Psoas muscle (tissue), 8 donors: ENCODE results near the gene GGT6. TPM values are rescaled to one million over a fixed set of nuclear protein-coding genes. Genes with fewer than 3 reads are reported as not detected.
A peak's percentile ranks its signal among the peaks of the same experiment; 100 is the strongest.

Source experiments
- ATAC-seq, 4 donors: fragments of 200-7000 bp; cut with Tn5 transposase; one replicate each; pipeline ENCODE4 v1.9.1; 2020; ENCODE audit warnings: moderate library complexity in 3 of 4, mild to moderate bottlenecking in 2 of 4
- DNase-seq, 2 donors: peaks; one replicate each; pipeline ENCODE4 v3.0.0-alpha.2; 2020
- H3K27ac ChIP-seq: fragments of 200-600 bp; one replicate; pipeline ENCODE4 v1.8.0; 2022
- H3K27me3 ChIP-seq, 3 donors: fragments of 200-600 bp in 1 of 3; one replicate each; pipeline versions ENCODE4 v1.6.1 to v1.8.0; 2013 to 2022; ENCODE audit warnings: low read length in 2 of 3, mild to moderate bottlenecking in 2 of 3, moderate library complexity in 1 of 3; ENCODE audit not compliant: insufficient read depth in 3 of 3
- H3K36me3 ChIP-seq, 2 donors: fragments of 200-600 bp in 1 of 2; one replicate each; pipeline versions ENCODE4 v1.6.1 to v1.8.0; 2013 to 2022; ENCODE audit warnings: low read depth in 1 of 2, mild to moderate bottlenecking in 1 of 2, moderate library complexity in 1 of 2; ENCODE audit not compliant: insufficient read depth in 1 of 2
- H3K4me1 ChIP-seq: fragments of 200-600 bp; one replicate; pipeline ENCODE4 v1.8.0; 2022
- H3K4me3 ChIP-seq: fragments of 200-600 bp; one replicate; pipeline ENCODE4 v1.8.0; 2022; ENCODE audit warnings: mild to moderate bottlenecking
- H3K9me3 ChIP-seq: fragments of 200-600 bp; one replicate; pipeline ENCODE4 v1.8.0; 2022
- WGBS, 3 donors: extraction: QIAGEN DNeasy Blood & Tissue Kit; methylation state at CpG; one replicate each; pipeline versions ENCODE4 v1.1.6 to v1.1.7; 2013; 5-methylcytosine and 5-hydroxymethylcytosine counted together
- intact Hi-C, 2 donors: fragments of 100-400 bp; cut with DNase I; formaldehyde crosslinking; loops; one replicate each; pipeline versions ENCODE4 v1.11.0 to v1.14.2; 2022
- polyA plus RNA-seq, 3 donors: library from polyadenylated mRNA; stranded (reverse); fragments of 200-250 nt; gene quantifications; one replicate each; pipeline ENCODE4 v1.2.3, GENCODE V29; 2013
- total RNA-seq, 4 donors: library from RNA; stranded (reverse); fragmentation: NEBNext Ultra II Directional in 2 of 4; extraction: Animal tissue kit (Norgen Biotek cat#: 25700) in 2 of 4; gene quantifications; one replicate each; pipeline versions ENCODE4 v1.2.1 to v1.2.4, GENCODE V29; 2021 to 2023
- TF ChIP-seq, protein P1 (sequence below): fragments of 200-600 bp; IDR thresholded peaks from one replicate; pipeline ENCODE4 v1.8.0; 2022; ENCODE audit warnings: antibody characterized with exemption
- donor health status: healthy with polysubstance abuse.
- donor health status: DM: no; HTN: no; CAD: no; lungs with moderate emphysema.
- donor health status: Bipolar disorder and iron deficiency.
- donor health status: healthy.
- donor health status: DM: yes; HTN: yes; CAD: no.
- donor health status: DM: no; HTN: no; CAD: no.
- donor health status: DM: no; HTN: no; CAD: no.
- donor health status: DM: yes; HTN: yes; CAD: no.

The GGT6 gene
- total and polyA plus RNA-seq, 7 donors: 0.03 TPM; not detected in 6

DNA sequence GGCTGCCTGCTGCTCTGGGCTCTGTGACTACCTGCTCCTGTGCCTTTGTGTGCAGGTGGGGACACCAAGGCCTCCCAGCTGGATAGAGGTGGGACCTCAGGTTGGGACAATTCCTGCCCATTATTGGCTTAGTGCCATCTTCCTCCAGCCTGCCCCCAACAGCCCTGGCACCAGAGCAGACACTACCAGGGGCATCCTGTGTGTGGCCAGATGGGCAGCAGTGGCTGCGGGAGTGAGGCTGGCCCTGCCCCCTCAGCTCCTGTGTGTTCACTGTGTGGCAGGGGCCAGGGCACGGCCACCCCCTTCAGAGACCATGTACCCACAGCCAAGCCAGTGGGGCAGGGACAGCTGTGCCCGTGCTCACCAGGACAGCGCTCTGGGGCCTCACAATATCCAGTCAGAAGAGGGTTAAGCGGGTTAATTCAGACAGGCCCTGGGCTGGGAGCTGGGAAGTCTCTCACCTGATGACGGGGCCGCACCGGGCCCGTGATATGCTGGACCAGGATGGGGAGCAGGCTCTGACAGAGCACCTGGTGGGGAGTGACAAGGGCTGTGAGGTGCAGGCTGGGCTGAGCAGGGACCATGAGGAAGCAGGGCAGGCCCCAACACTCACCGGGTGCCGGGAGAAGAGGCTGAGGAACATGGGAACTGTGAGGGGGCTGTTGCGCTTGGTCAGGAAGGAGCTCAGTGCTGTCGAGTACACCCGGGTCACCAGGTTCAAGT lies 18.2 kb downstream of the GGT6 start:
- H3K9me3 ChIP-seq: no peaks in the 10 kb centered on the region
- peaks cover 8% of the 10 kb centered on the region for H3K4me1 ChIP-seq
- intact Hi-C loops: loop anchor here (5.0 kb wide), 1 partner anchor 120 kb away; no protein-coding TSS in a partner anchor
- ATAC-seq: no peak
- H3K27ac ChIP-seq: no peak overlapping the region
- DNase-seq: peak in 1 of 2 donors; percentile 7
- TF ChIP-seq, protein P1, sequence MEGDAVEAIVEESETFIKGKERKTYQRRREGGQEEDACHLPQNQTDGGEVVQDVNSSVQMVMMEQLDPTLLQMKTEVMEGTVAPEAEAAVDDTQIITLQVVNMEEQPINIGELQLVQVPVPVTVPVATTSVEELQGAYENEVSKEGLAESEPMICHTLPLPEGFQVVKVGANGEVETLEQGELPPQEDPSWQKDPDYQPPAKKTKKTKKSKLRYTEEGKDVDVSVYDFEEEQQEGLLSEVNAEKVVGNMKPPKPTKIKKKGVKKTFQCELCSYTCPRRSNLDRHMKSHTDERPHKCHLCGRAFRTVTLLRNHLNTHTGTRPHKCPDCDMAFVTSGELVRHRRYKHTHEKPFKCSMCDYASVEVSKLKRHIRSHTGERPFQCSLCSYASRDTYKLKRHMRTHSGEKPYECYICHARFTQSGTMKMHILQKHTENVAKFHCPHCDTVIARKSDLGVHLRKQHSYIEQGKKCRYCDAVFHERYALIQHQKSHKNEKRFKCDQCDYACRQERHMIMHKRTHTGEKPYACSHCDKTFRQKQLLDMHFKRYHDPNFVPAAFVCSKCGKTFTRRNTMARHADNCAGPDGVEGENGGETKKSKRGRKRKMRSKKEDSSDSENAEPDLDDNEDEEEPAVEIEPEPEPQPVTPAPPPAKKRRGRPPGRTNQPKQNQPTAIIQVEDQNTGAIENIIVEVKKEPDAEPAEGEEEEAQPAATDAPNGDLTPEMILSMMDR: no peak
- 87 to 90% (median 89%) methylated on average over 14 of the region's 14 CpGs for WGBS, 3 donors
- peaks cover 3 to 87% of the 10 kb centered on the region in 2 donors for H3K36me3 ChIP-seq
- H3K4me3 ChIP-seq: no peak overlapping the region
- H3K27me3 ChIP-seq: no peaks in the 10 kb centered on the region

DNA sequence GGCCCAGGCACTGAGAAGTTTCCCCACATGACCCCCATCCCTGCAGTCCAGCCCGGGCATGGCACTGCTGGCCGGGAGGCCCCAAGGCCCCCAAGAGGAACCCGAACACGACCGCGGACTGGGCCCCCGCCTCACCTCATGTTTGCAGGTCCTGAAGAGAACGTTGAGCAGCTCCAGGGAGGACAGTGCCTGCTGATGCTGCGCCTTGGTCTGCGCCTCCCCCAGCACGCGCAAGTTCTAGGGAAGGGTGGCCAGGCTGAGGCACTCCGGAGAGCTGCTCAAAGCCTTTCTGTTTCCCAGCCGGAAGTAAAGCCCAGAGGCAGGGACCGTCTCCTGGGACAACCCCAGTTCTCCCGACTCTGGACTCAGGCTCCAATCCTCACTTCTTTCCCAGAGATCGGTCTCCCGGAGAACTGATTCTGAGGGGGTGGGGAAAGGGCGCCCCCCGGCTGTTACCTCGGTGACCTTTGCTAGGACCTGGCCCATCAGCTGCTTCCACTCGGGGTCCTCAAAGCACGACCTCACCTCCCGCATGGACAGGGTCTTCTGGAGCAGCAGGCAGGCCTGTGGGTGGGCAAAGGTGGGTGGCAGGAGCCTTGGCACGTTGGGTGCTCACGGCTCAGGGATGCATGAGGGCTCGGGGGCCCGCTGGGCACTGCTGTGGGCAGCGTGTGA lies 18.9 kb downstream of the GGT6 start:
- Histone ChIP-seq H3K4me3 (no peak overlapping the region), H3K9me3 (no peaks in the 10 kb centered on the region), H3K27ac (peak overlapping the region; percentile 36), H3K4me1 (peaks cover 13% of the 10 kb centered on the region), H3K27me3 (no peaks in the 10 kb centered on the region), H3K36me3 (peaks cover 3 to 80% of the 10 kb centered on the region in 2 donors)
- ATAC-seq (no peak), DNase-seq (peak; percentile 11 to 57)
- 62 to 69% (median 64%) methylated on average over 29 of the region's 29 CpGs for WGBS, 3 donors
- intact Hi-C loops: loop anchor here (5.0 kb wide), 1 partner anchor 119 kb away; no protein-coding TSS in a partner anchor
- TF ChIP-seq, protein P1: no peak

DNA sequence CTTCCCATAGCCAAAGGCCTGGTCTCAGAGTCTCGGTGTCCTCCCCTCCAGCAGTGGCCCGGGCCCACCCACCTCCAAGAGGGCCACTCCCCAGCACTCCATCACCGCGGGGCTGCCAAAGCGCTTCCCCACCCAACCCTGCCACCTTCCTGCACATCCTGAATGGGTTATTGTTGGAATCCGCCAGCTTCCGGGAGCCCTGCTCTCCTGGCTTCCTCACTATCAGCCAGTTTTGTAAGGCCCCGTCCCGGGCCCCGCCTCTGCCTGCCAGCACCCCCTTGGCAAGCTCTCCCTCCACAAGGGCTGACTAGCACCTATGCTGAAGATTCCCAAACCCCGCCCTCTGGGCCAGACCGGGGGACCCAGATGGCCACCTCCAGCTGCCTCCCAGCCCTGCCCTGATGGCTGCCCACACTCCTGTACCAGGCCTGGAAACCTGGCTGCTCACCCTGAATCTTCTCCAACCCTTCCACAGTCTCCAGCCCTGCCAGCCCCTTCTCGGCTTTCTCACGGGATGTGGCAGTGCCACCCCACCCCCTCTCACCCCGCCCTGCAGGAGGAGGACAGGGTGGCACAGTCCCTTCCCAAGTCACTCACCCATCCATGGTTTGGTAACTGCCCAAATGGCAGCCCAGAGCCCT lies 19.6 kb downstream of the GGT6 start:
- Histone ChIP-seq H3K4me3 (no peak overlapping the region), H3K36me3 (peaks cover 3 to 76% of the 10 kb centered on the region in 2 donors), H3K9me3 (no peaks in the 10 kb centered on the region), H3K27ac (peak overlapping the region; percentile 36), H3K4me1 (peaks cover 20% of the 10 kb centered on the region), H3K27me3 (no peaks in the 10 kb centered on the region)
- intact Hi-C loops: loop anchor here (5.0 kb wide), 1 partner anchor 119 kb away; no protein-coding TSS in a partner anchor
- DNase-seq (peak; percentile 35 to 87), ATAC-seq (peak; percentile 23 to 74 (median 56))
- TF ChIP-seq, protein P1: no peak
- WGBS, 3 donors: 55 to 64% (median 62%) methylated on average over 14 to 15 of the region's 15 CpGs

DNA sequence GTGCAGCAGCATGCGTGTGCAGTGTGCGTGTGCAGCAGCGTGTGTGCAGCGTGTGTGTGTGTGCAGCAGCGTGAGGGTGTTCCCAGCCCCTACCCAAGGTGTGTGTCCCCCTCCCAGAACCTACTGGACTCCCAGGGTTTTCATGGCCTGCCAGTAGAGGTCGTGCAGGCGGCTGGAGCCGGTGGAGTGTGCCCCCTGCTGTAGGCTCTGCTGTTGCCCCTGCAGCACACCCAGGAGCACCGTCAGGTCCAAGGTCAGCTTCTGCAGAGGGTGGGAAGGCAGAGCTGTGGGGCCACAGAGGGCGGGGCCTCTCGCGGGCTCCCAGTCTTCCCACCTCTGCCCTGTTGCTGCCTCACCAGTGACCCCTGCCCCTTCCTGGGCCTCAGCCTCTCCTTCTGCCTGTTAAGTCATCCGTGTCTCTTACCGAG lies 20.1 kb downstream of the GGT6 start:
- H3K4me1 ChIP-seq: peaks cover 21% of the 10 kb centered on the region
- no peak overlapping the region for H3K4me3 ChIP-seq
- peak in 1 of 2 donors; percentile 15 for DNase-seq
- TF ChIP-seq, protein P1: peak; percentile 12
- intact Hi-C loops: loop anchor here (5.0 kb wide), 1 partner anchor 118 kb away; no protein-coding TSS in a partner anchor
- 68 to 77% (median 75%) methylated on average over 13 to 14 of the region's 14 CpGs for WGBS, 3 donors
- no peak for ATAC-seq
- H3K27ac ChIP-seq: no peak overlapping the region
- peaks cover 3 to 70% of the 10 kb centered on the region in 2 donors for H3K36me3 ChIP-seq
- H3K27me3 ChIP-seq: no peaks in the 10 kb centered on the region
- H3K9me3 ChIP-seq: no peaks in the 10 kb centered on the region
